Measurements from ENCODE around the gene LAMC3. TPM values are rescaled to one million over a fixed set of nuclear protein-coding genes. Genes with fewer than 3 reads are reported as not detected.

LAMC3 gene
- total and polyA plus RNA-seq, 9 of the 15 experiments (the other 6 are each of a cell fraction or from before 2014, with no cell fraction given), result 0.10 TPM; not detected in 8

DNA sequence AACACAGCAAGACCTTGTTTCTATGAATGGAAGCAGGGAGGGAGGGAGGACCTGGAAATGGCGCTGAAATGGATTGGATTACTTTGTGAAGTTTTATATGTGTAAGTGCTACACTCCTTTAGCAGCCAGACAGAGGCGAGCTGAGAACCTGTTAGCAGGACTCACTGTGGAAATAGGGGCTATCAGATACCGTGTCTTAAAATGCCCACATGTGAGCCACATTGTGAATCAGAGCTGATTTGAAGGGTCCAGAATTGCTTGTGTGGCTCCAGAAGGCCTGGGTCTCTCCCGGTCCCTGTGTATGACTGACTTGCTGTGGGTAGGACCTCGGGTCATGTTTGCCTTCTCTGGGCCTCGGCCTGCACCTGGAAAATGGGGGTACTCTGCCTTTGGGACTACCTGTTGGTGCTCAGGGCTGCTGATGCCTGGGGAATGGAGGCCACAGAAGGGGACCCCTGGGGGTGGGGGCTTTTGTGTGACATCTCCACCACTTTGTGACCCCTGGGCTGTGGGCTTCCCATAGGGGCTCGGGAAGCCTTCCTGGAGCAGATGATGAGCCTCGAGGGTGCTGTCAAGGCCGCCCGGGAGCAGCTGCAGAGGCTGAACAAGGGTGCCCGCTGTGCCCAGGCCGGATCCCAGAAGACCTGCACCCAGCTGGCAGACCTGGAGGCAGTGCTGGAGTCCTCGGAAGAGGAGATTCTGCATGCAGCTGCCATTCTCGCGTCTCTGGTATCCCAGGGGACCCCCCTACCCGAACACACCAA is 63.3 kb downstream of the LAMC3 start:
- FAIRE-seq (no peak), DNase-seq (ENCODE audit: extremely low read depth in 1 of 4, low spot score in 3 of 4) (peak in 1 of 4 experiments; percentile 60), ATAC-seq (no peak)
- Histone ChIP-seq H3K9ac (ENCODE audit: insufficient read depth in 1 of 2, low read depth in 2 of 2, low read length in 2 of 2) (peak overlapping the region in 1 of 2 experiments; percentile 5; a peak in 1 of 4 replicates), H3K9me1 (ENCODE audit: control insufficient read depth, insufficient read depth, low read length) (peaks cover 4% of the 10 kb centered on the region), H3K4me1 (replicated peaks in 1 of 2; ENCODE audit: control insufficient read depth in 2 of 2, insufficient read depth in 2 of 2, low read length in 2 of 2) (peaks cover 3 to 33% of the 10 kb centered on the region in 2 experiments; a peak in 2 of 5 replicates), H3K79me2 (ENCODE audit: control insufficient read depth, insufficient read depth, low read length) (no peaks in the 10 kb centered on the region), H3K27me3 (ENCODE audit: control insufficient read depth in 2 of 2, insufficient read depth in 2 of 2, low read length in 2 of 2) (peaks cover 89 to 97% of the 10 kb centered on the region in 2 experiments), H3K27ac (ENCODE audit: extremely low read depth, low read depth, low read length) (no peak overlapping the region), H3K4me2 (ENCODE audit: insufficient read depth, low read length) (no peak overlapping the region), H3K36me3 (ENCODE audit: control insufficient read depth, insufficient read depth, low read length) (no peaks in the 10 kb centered on the region), H3K4me3 (no peak overlapping the region), H4K20me1 (replicated peaks; ENCODE audit: control insufficient read depth, insufficient read depth, low read length) (peaks cover 67% of the 10 kb centered on the region), H3K9me3 (replicated peaks; ENCODE audit: control insufficient read depth, insufficient read depth, low read depth, low read length) (no peaks in the 10 kb centered on the region), H2AFZ (ENCODE audit: low read depth, low read length) (no peak overlapping the region)
- in situ Hi-C loops (cut with MboI) (no loop called here), intact Hi-C loops (cut with micrococcal nuclease) (no loop called here)
- TF ChIP-seq DACH1 (IDR thresholded peaks at IDR 0.05; ENCODE audit: partially characterized antibody), result no peak
- no peak for TF ChIP-seq POLR2A (conservative IDR thresholded peaks at IDR 0.05)
- no peak for TF ChIP-seq MIER1 (IDR thresholded peaks at IDR 0.05; ENCODE audit: low read depth)
- no peak for TF ChIP-seq ZBTB17 (CRISPR knock-in tag; IDR thresholded peaks at IDR 0.05)
- TF ChIP-seq, protein P1, sequence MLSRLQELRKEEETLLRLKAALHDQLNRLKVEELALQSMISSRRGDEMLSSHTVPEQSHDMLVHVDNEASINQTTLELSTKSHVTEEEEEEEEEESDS (CRISPR knock-in tag; IDR thresholded peaks at IDR 0.05), result no peak
- TF ChIP-seq, protein P2, sequence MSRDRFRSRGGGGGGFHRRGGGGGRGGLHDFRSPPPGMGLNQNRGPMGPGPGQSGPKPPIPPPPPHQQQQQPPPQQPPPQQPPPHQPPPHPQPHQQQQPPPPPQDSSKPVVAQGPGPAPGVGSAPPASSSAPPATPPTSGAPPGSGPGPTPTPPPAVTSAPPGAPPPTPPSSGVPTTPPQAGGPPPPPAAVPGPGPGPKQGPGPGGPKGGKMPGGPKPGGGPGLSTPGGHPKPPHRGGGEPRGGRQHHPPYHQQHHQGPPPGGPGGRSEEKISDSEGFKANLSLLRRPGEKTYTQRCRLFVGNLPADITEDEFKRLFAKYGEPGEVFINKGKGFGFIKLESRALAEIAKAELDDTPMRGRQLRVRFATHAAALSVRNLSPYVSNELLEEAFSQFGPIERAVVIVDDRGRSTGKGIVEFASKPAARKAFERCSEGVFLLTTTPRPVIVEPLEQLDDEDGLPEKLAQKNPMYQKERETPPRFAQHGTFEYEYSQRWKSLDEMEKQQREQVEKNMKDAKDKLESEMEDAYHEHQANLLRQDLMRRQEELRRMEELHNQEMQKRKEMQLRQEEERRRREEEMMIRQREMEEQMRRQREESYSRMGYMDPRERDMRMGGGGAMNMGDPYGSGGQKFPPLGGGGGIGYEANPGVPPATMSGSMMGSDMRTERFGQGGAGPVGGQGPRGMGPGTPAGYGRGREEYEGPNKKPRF (IDR thresholded peaks at IDR 0.05; ENCODE audit: low read depth, low read length), result no peak
- TF ChIP-seq U2AF2 (optimal IDR thresholded peaks at IDR 0.05; ENCODE audit: low read depth, low read length), result no peak
- TF ChIP-seq JUNB (CRISPR knock-in tag; conservative IDR thresholded peaks at IDR 0.05), result no peak
- no peak for TF ChIP-seq KDM5B (IDR thresholded peaks at IDR 0.05; ENCODE audit: insufficient replicate concordance, low read depth, low read length)
- TF ChIP-seq MAFK (IDR thresholded peaks at IDR 0.05; ENCODE audit: low read length), result no peak
- TF ChIP-seq ZBTB8A (IDR thresholded peaks at IDR 0.05; ENCODE audit: partially characterized antibody), result no peak
- no peak for TF ChIP-seq ZNF586 (CRISPR knock-in tag; conservative IDR thresholded peaks at IDR 0.05)
- TF ChIP-seq ZNF184 (CRISPR knock-in tag; IDR thresholded peaks at IDR 0.05), result no peak
- no peak for TF ChIP-seq ZNF316 (IDR thresholded peaks at IDR 0.05)
- CTCF ChIA-PET (ENCODE audit: low intra/inter-chr PET ratio), result interaction anchor here (1.0 kb wide), 1 partner anchor 15 kb away, joined by 3 read pairs; no protein-coding TSS in a partner anchor
- 3% methylated on average over 16 of the region's 16 CpGs for WGBS (ENCODE audit: insufficient coverage, low coverage, missing lambda C conversion rate)
- no TSS peak for BruUV-seq (replicated peaks)
- POLR2A ChIA-PET, result interaction anchor here (0.9 to 99.3 kb wide), 4 partner anchors 4 to 154 kb away, joined by 3 to 3336 read pairs (median 1670); partner anchors contain the start of genes AIF1L and NUP214

Data from K562 (cell line).